DMS79 (cell line): ENCODE results near the gene PPP1R3A.
"Not testable (repeated sequence)": the region's sequence is repeated elsewhere in the genome, so short reads cannot be mapped to it uniquely, and the experiment has no call there.

Experiments
- DNase-seq: peaks from one replicate; lab custom pipeline; 2025; lab: John Stamatoyannopoulos, UW

The PPP1R3A gene

GRCh38 chr7:113918946-113919345 is at the start of gene PPP1R3A:
TSS of gene PPP1R3A (minus strand) at chr7:113919009. CDS start at chr7:113918996, 13 bp downstream.
- no peak for DNase-seq

- DNase-seq = no peak
Observed at GRCh38 chr7:113963356-113963755, 44.5 kb upstream of the PPP1R3A start.

GRCh38 chr7:113959910-113960309 is 41.1 kb upstream of the PPP1R3A start:
- no peak for DNase-seq

GRCh38 chr7:113955157-113955556 is 36.3 kb upstream of the PPP1R3A start:
- DNase-seq = no peak

GRCh38 chr7:113953553-113953952 is 34.7 kb upstream of the PPP1R3A start:
- DNase-seq = no peak

GRCh38 chr7:113945018-113945938 is 26.5 kb upstream of the PPP1R3A start:
- no peak for DNase-seq

GRCh38 chr7:113936982-113937381 is 18.2 kb upstream of the PPP1R3A start:
- DNase-seq = no peak

- DNase-seq = no peak
Observed at GRCh38 chr7:113936535-113936934, 17.7 kb upstream of the PPP1R3A start.

- DNase-seq = not testable (repeated sequence)
Observed at GRCh38 chr7:113929389-113929788, 10.6 kb upstream of the PPP1R3A start.

- DNase-seq = no peak
Observed at GRCh38 chr7:113928112-113928511, 9.3 kb upstream of the PPP1R3A start.

GRCh38 chr7:113922049-113922448 is 3.2 kb upstream of the PPP1R3A start:
- DNase-seq = no peak

- no peak for DNase-seq
Observed at GRCh38 chr7:113921363-113921762, 2.6 kb upstream of the PPP1R3A start.

- DNase-seq = no peak
Observed at GRCh38 chr7:113917840-113918239, 969 bp downstream of the PPP1R3A start.

- no peak for DNase-seq
Observed at GRCh38 chr7:113915956-113916355, 2.9 kb downstream of the PPP1R3A start.

GRCh38 chr7:113912876-113913275 is 5.9 kb downstream of the PPP1R3A start:
- no peak for DNase-seq

GRCh38 chr7:113907617-113908016 is 11.2 kb downstream of the PPP1R3A start:
- no peak for DNase-seq

GRCh38 chr7:113904521-113904920 is 14.3 kb downstream of the PPP1R3A start:
- no peak for DNase-seq

- DNase-seq = no peak
Observed at GRCh38 chr7:113892818-113893217, 26.0 kb downstream of the PPP1R3A start.

GRCh38 chr7:113891828-113892227 is 27.0 kb downstream of the PPP1R3A start:
- DNase-seq = no peak

- no peak for DNase-seq
Observed at GRCh38 chr7:113891031-113891350, 27.8 kb downstream of the PPP1R3A start.

GRCh38 chr7:113890331-113891030 is 28.3 kb downstream of the PPP1R3A start:
- no peak for DNase-seq

- DNase-seq = no peak
Observed at GRCh38 chr7:113883096-113883495, 35.7 kb downstream of the PPP1R3A start.

- DNase-seq = no peak
Observed at GRCh38 chr7:113880559-113880958, 38.2 kb downstream of the PPP1R3A start.
